ENCODE data around the gene BANP.
"Not testable (repeated sequence)": the region's sequence is repeated elsewhere in the genome, so short reads cannot be mapped to it uniquely, and the experiment has no call there.

Gene BANP

GRCh38 chr16:87995644-87996043 is 44.4 kb downstream of the BANP start:
- CTCF ChIA-PET: no interaction called here
- H3K9me3 ChIP-seq (ENCODE audit: control insufficient read depth, insufficient read depth, low read depth, low read length): no peaks in the 10 kb centered on the region
- POLR2A ChIA-PET: no interaction called here
- H3K4me1 ChIP-seq (ENCODE audit: control insufficient read depth, insufficient read depth, low read length): no peaks in the 10 kb centered on the region
- no peak overlapping the region for H3K4me3 ChIP-seq (ENCODE audit: low read depth, low read length)
- H3K27ac ChIP-seq (ENCODE audit: extremely low read depth, low read depth, low read length): no peak overlapping the region
- peaks cover 0 to 25% of the 10 kb centered on the region in 2 experiments; a peak in 1 of 3 replicates for H3K36me3 ChIP-seq (ENCODE audit: control insufficient read depth in 2 of 2, insufficient read depth in 1 of 2, low read length in 2 of 2)
- peak; percentile 50 for TF ChIP-seq ZIC2 (tag by site-specific recombination; IDR thresholded peaks at IDR 0.05)
- TF ChIP-seq HOXD13 (CRISPR knock-in tag; IDR thresholded peaks at IDR 0.05; ENCODE audit: borderline replicate concordance): no peak

- POLR2A ChIA-PET: no interaction called here
- CTCF ChIA-PET: interaction anchor here (0.6 kb wide), 2 partner anchors 9 to 69 kb away, joined by 3 read pairs; no protein-coding TSS in a partner anchor
- no peak for TF ChIP-seq ZBTB48 (tag by site-specific recombination; IDR thresholded peaks at IDR 0.05)
- no peak for TF ChIP-seq ZNF707 (tag by site-specific recombination; IDR thresholded peaks at IDR 0.05)
- no peak for TF ChIP-seq ZNF544 (tag by site-specific recombination; IDR thresholded peaks at IDR 0.05)
- no peak for TF ChIP-seq ZNF37A (tag by site-specific recombination; IDR thresholded peaks at IDR 0.05)
- TF ChIP-seq ZNF175 (tag by site-specific recombination; IDR thresholded peaks at IDR 0.05): no peak
- TF ChIP-seq KLF10 (tag by site-specific recombination; IDR thresholded peaks at IDR 0.05): no peak
- no peak for TF ChIP-seq ZNF311 (tag by site-specific recombination; IDR thresholded peaks at IDR 0.05; ENCODE audit: borderline replicate concordance)
- TF ChIP-seq SCRT1 (tag by site-specific recombination; IDR thresholded peaks at IDR 0.05; ENCODE audit: borderline replicate concordance): no peak
- no peak for TF ChIP-seq ZNF24 (tag by site-specific recombination; IDR thresholded peaks at IDR 0.05)
- no peak overlapping the region for H3K27ac ChIP-seq (ENCODE audit: extremely low read depth, low read depth, low read length)
- peaks cover 0 to 29% of the 10 kb centered on the region in 2 experiments; a peak in 1 of 3 replicates for H3K36me3 ChIP-seq (ENCODE audit: control insufficient read depth in 2 of 2, insufficient read depth in 1 of 2, low read length in 2 of 2)
- no peak overlapping the region for H3K4me3 ChIP-seq (ENCODE audit: low read depth, low read length)
- no peaks in the 10 kb centered on the region for H3K9me3 ChIP-seq (ENCODE audit: control insufficient read depth, insufficient read depth, low read depth, low read length)
- no peaks in the 10 kb centered on the region for H3K4me1 ChIP-seq (ENCODE audit: control insufficient read depth, insufficient read depth, low read length)
These were observed 46.0 kb downstream of the BANP start for GRCh38 chr16:87996962-87997880.

DNA sequence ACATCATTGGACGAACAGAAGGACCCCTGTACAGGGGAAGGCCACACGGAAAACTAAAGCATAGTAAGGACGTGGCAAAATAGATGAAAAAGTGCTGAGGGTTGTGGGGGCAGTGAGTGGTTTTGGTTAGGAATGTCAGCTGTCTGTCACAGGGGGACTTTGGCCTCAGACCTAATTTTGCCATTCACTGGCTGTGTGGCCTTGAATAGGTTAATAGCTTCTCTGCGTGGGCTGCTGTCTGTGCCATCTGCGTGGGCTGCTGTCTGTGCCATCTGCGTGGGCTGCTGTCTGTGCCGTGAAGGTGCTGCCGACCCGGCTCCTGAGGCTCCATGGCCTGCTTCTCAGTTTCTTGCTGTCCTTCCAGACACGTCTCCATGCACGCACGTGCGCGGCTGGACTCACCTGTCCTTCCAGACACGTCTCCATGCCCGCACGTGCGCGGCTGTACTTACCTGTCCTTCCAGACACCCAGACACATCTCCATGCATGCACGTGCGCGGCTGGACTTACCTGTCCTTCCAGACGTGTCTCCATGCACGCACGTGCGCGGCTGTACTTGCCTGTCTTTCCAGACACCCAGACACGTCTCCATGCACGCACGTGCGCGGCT is 47.1 kb downstream of the BANP start:
- POLR2A ChIA-PET; CTCF ChIA-PET; H3K4me3 ChIP-seq (ENCODE audit: low read depth, low read length); H3K9me3 ChIP-seq (ENCODE audit: control insufficient read depth, insufficient read depth, low read depth, low read length); H3K27ac ChIP-seq (ENCODE audit: extremely low read depth, low read depth, low read length); H3K4me1 ChIP-seq (ENCODE audit: control insufficient read depth, insufficient read depth, low read length): not testable (repeated sequence)
- H3K36me3 ChIP-seq (ENCODE audit: control insufficient read depth in 2 of 2, insufficient read depth in 1 of 2, low read length in 2 of 2): peaks cover 0 to 26% of the 10 kb centered on the region in 2 experiments; a peak in 1 of 3 replicates

- H3K36me3 ChIP-seq (ENCODE audit: control insufficient read depth in 2 of 2, insufficient read depth in 1 of 2, low read length in 2 of 2): peaks cover 0 to 30% of the 10 kb centered on the region in 2 experiments; a peak in 1 of 3 replicates
- H3K9me3 ChIP-seq (ENCODE audit: control insufficient read depth, insufficient read depth, low read depth, low read length); CTCF ChIA-PET; H3K4me1 ChIP-seq (ENCODE audit: control insufficient read depth, insufficient read depth, low read length); POLR2A ChIA-PET; H3K27ac ChIP-seq (ENCODE audit: extremely low read depth, low read depth, low read length); H3K4me3 ChIP-seq (ENCODE audit: low read depth, low read length): not testable (repeated sequence)
These were observed 47.8 kb downstream of the BANP start for GRCh38 chr16:87998992-87999391.

DNA sequence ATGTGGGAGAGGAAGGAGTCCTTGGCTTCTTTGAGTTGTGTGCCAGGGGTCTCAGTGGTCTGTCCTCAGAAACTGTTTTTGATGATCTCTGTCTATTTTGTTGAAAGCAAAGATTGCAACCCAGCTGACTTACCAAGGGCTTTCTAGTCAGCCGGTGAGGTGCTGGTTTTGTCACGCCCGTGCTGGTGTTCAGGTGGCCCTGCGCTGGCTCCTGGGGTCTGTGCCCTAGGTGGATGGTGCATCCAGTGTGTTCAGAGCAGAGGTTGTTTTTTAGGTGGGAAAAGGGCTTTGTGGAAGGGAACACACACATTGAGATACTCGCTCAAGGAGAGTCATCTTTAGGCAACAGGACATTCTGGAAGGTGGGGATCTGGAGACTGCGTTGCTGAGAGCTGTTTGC is 51.0 kb downstream of the BANP start:
- ChIA-PET POLR2A (no interaction called here), CTCF (interaction anchor here (0.6 kb wide), 1 partner anchor 225 kb away, joined by 3 read pairs; no protein-coding TSS in a partner anchor)
- H3K9me3 ChIP-seq (ENCODE audit: control insufficient read depth, insufficient read depth, low read depth, low read length): no peaks in the 10 kb centered on the region
- peaks cover 0 to 52% of the 10 kb centered on the region in 2 experiments; a peak in 1 of 3 replicates for H3K36me3 ChIP-seq (ENCODE audit: control insufficient read depth in 2 of 2, insufficient read depth in 1 of 2, low read length in 2 of 2)
- H3K27ac ChIP-seq (ENCODE audit: extremely low read depth, low read depth, low read length): no peak overlapping the region
- TF ChIP-seq ZNF311 (tag by site-specific recombination; IDR thresholded peaks at IDR 0.05; ENCODE audit: borderline replicate concordance) (no peak), CTCF (tag by site-specific recombination; IDR thresholded peaks at IDR 0.05) (no peak), OVOL3 (tag by site-specific recombination; IDR thresholded peaks at IDR 0.05) (no peak), ZNF362 (tag by site-specific recombination; IDR thresholded peaks at IDR 0.05) (no peak), ZNF626 (tag by site-specific recombination; IDR thresholded peaks at IDR 0.05) (no peak), ZNF248 (tag by site-specific recombination; IDR thresholded peaks at IDR 0.05) (no peak), ZIC2 (tag by site-specific recombination; IDR thresholded peaks at IDR 0.05) (no peak), ZNF624 (tag by site-specific recombination; IDR thresholded peaks at IDR 0.05) (no peak), ZNF10 (tag by site-specific recombination; IDR thresholded peaks at IDR 0.05) (no peak), ZNF701 (tag by site-specific recombination; IDR thresholded peaks at IDR 0.05) (no peak), BCL11A (tag by site-specific recombination; IDR thresholded peaks at IDR 0.05; ENCODE audit: low read depth) (no peak), ZNF16 (tag by site-specific recombination; IDR thresholded peaks at IDR 0.05; ENCODE audit: low read depth) (no peak)
- no peak overlapping the region for H3K4me3 ChIP-seq (ENCODE audit: low read depth, low read length)
- H3K4me1 ChIP-seq (ENCODE audit: control insufficient read depth, insufficient read depth, low read length): no peaks in the 10 kb centered on the region
